ENCODE data around the gene IFNAR1.
A peak's percentile ranks its signal among the peaks of the same experiment; 100 is the strongest.

Gene IFNAR1

GRCh38 chr21:33286600-33287456 lies 37.9 kb upstream of the IFNAR1 start:
- H3K4me3 ChIP-seq (replicated peaks in 1 of 2; ENCODE audit: low read depth in 2 of 2, low read length in 2 of 2): no peak overlapping the region
- peak; percentile 81 to 87 for DNase-seq (ENCODE audit: low read depth in 2 of 2)
- TF ChIP-seq, protein P1, sequence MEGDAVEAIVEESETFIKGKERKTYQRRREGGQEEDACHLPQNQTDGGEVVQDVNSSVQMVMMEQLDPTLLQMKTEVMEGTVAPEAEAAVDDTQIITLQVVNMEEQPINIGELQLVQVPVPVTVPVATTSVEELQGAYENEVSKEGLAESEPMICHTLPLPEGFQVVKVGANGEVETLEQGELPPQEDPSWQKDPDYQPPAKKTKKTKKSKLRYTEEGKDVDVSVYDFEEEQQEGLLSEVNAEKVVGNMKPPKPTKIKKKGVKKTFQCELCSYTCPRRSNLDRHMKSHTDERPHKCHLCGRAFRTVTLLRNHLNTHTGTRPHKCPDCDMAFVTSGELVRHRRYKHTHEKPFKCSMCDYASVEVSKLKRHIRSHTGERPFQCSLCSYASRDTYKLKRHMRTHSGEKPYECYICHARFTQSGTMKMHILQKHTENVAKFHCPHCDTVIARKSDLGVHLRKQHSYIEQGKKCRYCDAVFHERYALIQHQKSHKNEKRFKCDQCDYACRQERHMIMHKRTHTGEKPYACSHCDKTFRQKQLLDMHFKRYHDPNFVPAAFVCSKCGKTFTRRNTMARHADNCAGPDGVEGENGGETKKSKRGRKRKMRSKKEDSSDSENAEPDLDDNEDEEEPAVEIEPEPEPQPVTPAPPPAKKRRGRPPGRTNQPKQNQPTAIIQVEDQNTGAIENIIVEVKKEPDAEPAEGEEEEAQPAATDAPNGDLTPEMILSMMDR (IDR thresholded peaks at IDR 0.05; ENCODE audit: low read depth, low read length): no peak

DNA sequence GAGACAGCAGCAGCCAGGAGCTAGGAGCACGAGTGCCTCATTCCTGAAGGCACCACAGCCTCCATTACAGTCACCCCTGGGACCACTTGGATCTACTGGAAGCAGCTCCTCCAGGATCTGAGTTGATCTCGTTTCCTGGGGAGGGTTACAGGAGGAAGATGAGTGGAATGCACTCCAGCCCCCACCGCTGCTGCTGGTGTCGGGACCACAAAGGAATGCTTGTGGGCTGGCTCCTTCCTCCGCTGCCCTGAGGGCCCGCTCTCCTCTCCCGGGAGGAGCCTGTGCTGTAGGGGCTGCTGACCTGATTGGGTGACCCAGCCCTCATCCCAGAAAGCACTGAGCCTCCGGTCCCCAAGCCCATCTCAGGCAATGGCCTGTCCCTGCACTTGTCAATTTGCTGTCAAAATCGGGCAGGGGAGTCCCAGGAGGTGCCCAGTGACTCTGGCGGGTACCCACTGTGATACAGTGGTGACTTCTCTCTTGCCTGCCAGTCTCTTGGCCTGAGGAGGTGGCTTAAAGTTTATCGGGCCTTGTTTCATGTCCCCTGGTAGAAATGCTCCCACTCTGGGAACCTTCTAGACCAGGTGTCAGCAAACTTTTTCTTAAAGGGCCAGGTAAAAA lies 35.5 kb upstream of the IFNAR1 start:
- TF ChIP-seq, protein P1 (IDR thresholded peaks at IDR 0.05; ENCODE audit: low read depth, low read length): no peak
- DNase-seq (ENCODE audit: low read depth in 2 of 2): peak in 1 of 2 donors; percentile 25
- no peak overlapping the region for H3K4me3 ChIP-seq (replicated peaks in 1 of 2; ENCODE audit: low read depth in 2 of 2, low read length in 2 of 2)

DNA sequence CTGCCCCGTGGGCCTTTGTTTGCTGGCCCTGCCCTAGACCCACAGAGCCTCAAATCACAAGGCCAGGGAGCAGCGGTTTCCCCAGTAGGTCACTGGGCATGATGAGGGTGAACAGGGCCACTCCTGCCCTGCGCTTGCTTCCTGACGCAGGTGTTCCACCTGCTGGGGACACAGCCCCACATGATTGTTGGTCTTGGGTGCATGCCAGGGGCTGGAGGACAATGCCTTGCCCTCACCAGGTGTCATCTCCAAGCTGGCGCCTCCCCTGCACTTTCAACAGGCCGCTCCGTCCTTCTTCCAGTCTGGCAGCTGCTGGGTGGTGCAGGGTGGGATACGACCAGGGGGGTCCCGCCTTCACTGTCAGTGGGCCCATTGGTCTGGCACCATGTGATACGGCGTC lies 34.3 kb upstream of the IFNAR1 start:
- DNase-seq (ENCODE audit: low read depth in 2 of 2): no peak
- H3K4me3 ChIP-seq (replicated peaks in 1 of 2; ENCODE audit: low read depth in 2 of 2, low read length in 2 of 2): no peak overlapping the region
- TF ChIP-seq, protein P1 (IDR thresholded peaks at IDR 0.05; ENCODE audit: low read depth, low read length): no peak

- no peak overlapping the region for H3K4me3 ChIP-seq (replicated peaks in 1 of 2; ENCODE audit: low read depth in 2 of 2, low read length in 2 of 2)
- TF ChIP-seq, protein P1 (IDR thresholded peaks at IDR 0.05; ENCODE audit: low read depth, low read length): no peak
- no peak for DNase-seq (ENCODE audit: low read depth in 2 of 2)
Observed at GRCh38 chr21:33291686-33292085, 33.1 kb upstream of the IFNAR1 start.

- DNase-seq (ENCODE audit: low read depth in 2 of 2): no peak
- TF ChIP-seq, protein P1 (IDR thresholded peaks at IDR 0.05; ENCODE audit: low read depth, low read length): no peak
- H3K4me3 ChIP-seq (replicated peaks in 1 of 2; ENCODE audit: low read depth in 2 of 2, low read length in 2 of 2): no peak overlapping the region
Observed at GRCh38 chr21:33292724-33293123, 32.0 kb upstream of the IFNAR1 start.

DNA sequence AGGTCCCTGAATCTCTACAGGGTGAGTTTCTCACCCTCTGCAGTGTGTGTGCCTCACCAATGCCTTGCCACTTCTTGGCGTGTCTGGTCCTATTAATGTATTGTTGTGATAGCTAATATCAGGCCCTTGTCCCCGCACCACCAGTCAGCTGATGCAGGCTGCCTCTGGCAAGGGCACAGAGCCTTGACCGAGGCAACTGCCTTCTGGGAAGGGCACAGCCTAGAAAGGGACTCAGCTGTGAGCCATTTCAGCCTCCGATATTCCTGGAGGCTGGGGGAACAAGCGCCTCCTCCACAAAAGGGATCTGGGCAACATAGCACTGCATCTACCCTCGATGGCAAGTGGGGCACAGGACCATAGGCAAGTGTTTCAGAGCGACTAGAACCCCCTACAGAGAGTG lies 31.6 kb upstream of the IFNAR1 start:
- H3K4me3 ChIP-seq (replicated peaks in 1 of 2; ENCODE audit: low read depth in 2 of 2, low read length in 2 of 2): no peak overlapping the region
- no peak for DNase-seq (ENCODE audit: low read depth in 2 of 2)
- TF ChIP-seq, protein P1 (IDR thresholded peaks at IDR 0.05; ENCODE audit: low read depth, low read length): no peak

Measured in cardiac fibroblast (primary cell).